WERI-Rb-1 (cell line): ENCODE results near the gene HOMER1.

ENCODE experiments used
- DNase-seq: peaks from one replicate; pipeline ENCODE4 v3.0.0-alpha.2; 2020
- H3K27ac ChIP-seq: fragments of 250-450 bp; sonication (Bioruptor Pico); 2 replicates; pipeline ENCODE4 v1.5.1; 2020; ENCODE audit warnings: mild to moderate bottlenecking, moderate library complexity
- H3K27me3 ChIP-seq: fragments of 250-450 bp; sonication (Bioruptor Pico); 2 replicates; pipeline ENCODE4 v1.5.1; 2021; ENCODE audit warnings: mild to moderate bottlenecking, low read depth, moderate library complexity; ENCODE audit not compliant: insufficient read depth, severe bottlenecking
- H3K36me3 ChIP-seq: fragments of 250-450 bp; sonication (Bioruptor Pico); 2 replicates; pipeline ENCODE4 v1.5.1; 2020; ENCODE audit warnings: mild to moderate bottlenecking, moderate library complexity
- H3K4me3 ChIP-seq: 2 replicates; pipeline ENCODE4 v1.5.1; 2011; ENCODE audit warnings: low read depth, mild to moderate bottlenecking, control low read depth, low read length
- H3K9me3 ChIP-seq: fragments of 250-450 bp; sonication (Bioruptor Pico); 2 replicates; pipeline ENCODE4 v1.5.1; 2021; ENCODE audit warnings: mild to moderate bottlenecking, moderate library complexity; ENCODE audit not compliant: severe bottlenecking
- CTCF ChIP-seq: IDR thresholded peaks from 2 replicates; pipeline ENCODE4 v1.5.1; 2011; ENCODE audit warnings: low read depth, mild to moderate bottlenecking, control low read depth, inconsistent platforms, low read length

The HOMER1 gene

GRCh38 chr5:79484731-79485130 is 29.2 kb downstream of the HOMER1 start:
- Histone ChIP-seq H3K36me3 (no peaks in the 10 kb centered on the region), H3K27ac (no peak overlapping the region), H3K27me3 (no peaks in the 10 kb centered on the region), H3K9me3 (no peaks in the 10 kb centered on the region), H3K4me3 (no peak overlapping the region)
- DNase-seq, result no peak
- no peak for TF ChIP-seq CTCF

DNA sequence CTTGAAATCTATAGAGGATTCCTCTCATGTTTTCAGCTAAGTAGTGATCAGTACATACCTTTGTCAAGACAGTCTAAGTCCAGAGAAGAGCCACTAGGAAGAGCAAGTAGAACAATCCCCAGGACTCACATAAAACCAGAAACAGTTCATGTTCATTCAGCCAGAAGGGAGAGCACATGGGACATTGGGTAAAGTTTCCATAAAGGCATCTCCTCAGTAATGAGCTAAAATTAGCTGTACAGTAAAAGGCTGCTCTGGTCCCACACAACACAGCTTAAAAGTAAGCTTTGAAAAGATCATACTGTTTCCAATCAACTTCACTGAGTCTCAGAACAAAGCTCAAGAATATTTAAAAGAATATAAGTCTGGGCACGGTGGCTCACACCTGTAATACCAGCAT is 32.4 kb downstream of the HOMER1 start:
- no peak for TF ChIP-seq CTCF
- Histone ChIP-seq H3K4me3 (no peak overlapping the region), H3K27me3 (no peaks in the 10 kb centered on the region), H3K27ac (no peak overlapping the region), H3K9me3 (no peaks in the 10 kb centered on the region), H3K36me3 (no peaks in the 10 kb centered on the region)
- DNase-seq, result no peak

GRCh38 chr5:79480991-79481390 is 32.9 kb downstream of the HOMER1 start:
- Histone ChIP-seq H3K36me3 (no peaks in the 10 kb centered on the region), H3K9me3 (no peaks in the 10 kb centered on the region), H3K4me3 (no peak overlapping the region), H3K27me3 (no peaks in the 10 kb centered on the region), H3K27ac (no peak overlapping the region)
- DNase-seq, result no peak
- TF ChIP-seq CTCF, result no peak

DNA sequence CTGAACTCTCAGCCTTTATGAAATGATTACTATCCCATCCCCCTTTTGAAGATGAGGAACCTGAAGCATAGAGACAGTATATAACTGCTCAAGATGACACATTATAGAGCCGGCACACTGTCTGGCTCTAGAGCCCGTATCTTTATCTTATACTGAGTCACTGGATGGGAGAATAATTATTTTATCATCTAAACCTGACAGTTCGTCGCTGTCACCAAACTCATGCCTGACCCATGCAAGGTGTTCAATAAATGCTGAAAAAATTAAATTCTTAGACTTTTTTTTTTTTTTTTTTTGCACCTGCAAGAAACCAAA is 38.8 kb downstream of the HOMER1 start:
- H3K27me3 ChIP-seq, result no peaks in the 10 kb centered on the region
- DNase-seq, result no peak
- H3K4me3 ChIP-seq, result no peak overlapping the region
- no peaks in the 10 kb centered on the region for H3K36me3 ChIP-seq
- no peaks in the 10 kb centered on the region for H3K9me3 ChIP-seq
- no peak overlapping the region for H3K27ac ChIP-seq
- no peak for TF ChIP-seq CTCF

DNA sequence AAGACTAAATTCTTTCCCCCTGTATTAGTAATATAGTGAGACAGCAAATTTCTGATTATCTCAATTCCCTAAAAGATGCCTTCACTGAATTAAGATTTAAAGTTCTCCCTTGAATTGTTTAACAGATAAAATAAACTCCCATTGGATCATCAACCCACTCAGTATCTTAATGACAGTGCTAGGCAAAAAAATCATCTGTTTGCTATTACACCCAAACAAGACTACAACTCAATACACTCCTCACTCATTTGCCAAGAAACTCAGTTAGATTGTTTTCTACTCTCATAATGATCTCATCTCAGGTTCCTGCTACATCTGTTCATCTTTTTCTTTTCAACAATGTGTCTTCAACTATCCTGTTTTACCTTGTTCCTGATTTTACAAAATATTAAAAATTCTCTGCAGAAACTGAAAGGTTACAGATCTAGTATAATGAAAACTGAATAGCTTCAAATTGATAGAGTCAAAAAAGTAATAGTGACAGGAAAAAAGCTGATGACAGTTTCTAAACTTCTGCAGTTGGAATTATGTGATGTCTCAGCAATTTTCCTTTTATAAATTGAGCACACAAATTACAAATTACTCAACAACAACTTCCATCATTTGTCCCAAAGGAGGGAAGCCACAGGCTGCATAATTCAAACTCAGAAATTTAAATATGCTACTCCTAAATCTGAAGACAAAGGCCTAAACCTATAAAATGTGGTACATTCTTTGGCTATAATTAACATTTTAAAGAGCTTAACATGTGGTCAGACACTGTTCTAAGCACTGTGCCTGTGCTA is 39.4 kb downstream of the HOMER1 start:
- no peaks in the 10 kb centered on the region for H3K9me3 ChIP-seq
- H3K27ac ChIP-seq, result no peak overlapping the region
- DNase-seq, result no peak
- no peak overlapping the region for H3K4me3 ChIP-seq
- H3K36me3 ChIP-seq, result no peaks in the 10 kb centered on the region
- no peak for TF ChIP-seq CTCF
- no peaks in the 10 kb centered on the region for H3K27me3 ChIP-seq

DNA sequence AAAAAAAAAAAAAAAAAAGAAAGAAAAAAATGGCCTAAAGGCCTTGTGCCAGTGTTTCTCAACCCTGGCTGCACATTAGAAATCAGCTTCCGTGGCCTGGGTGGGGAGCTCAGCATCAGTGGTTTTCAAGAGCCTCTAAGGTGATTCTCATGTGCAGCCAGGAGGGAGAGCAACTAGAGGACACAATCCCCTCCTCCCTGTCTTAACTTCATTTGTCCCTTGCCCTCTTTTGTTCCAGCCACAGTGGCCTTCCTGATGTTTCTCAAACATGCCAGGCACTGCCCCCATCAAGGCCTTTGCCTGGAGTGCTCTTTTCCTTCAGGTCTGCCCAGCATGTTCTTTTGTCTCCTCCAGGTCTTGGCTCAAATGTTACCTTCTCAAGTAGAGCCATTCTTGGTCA is 42.4 kb downstream of the HOMER1 start:
- no peak for DNase-seq
- no peaks in the 10 kb centered on the region for H3K9me3 ChIP-seq
- H3K4me3 ChIP-seq, result no peak overlapping the region
- TF ChIP-seq CTCF, result no peak
- no peak overlapping the region for H3K27ac ChIP-seq
- no peaks in the 10 kb centered on the region for H3K27me3 ChIP-seq
- H3K36me3 ChIP-seq, result no peaks in the 10 kb centered on the region
